HEK293 (cell line): ENCODE measurements around the gene CDC42EP2.

Experiments
- FEZF1 ChIP-seq: fragments of 450-650 bp; formaldehyde crosslinking; IDR thresholded peaks from 2 replicates; pipeline ENCODE4 v1.5.1; 2016; ENCODE audit warnings: missing biosample characterization, missing genetic modification characterization
- GFI1B ChIP-seq: fragments of 450-650 bp; formaldehyde crosslinking; IDR thresholded peaks from 2 replicates; pipeline ENCODE4 v1.5.1; 2016; ENCODE audit warnings: missing biosample characterization, missing genetic modification characterization
- GLI4 ChIP-seq: fragments of 450-650 bp; formaldehyde crosslinking; IDR thresholded peaks from 2 replicates; pipeline ENCODE4 v1.5.1; 2016; ENCODE audit warnings: missing biosample characterization, missing genetic modification characterization
- GLIS1 ChIP-seq: fragments of 450-650 bp; formaldehyde crosslinking; IDR thresholded peaks from 2 replicates; pipeline ENCODE4 v1.5.1; 2016; ENCODE audit warnings: missing biosample characterization, missing genetic modification characterization
- MEIS1 ChIP-seq: sonication (generic); formaldehyde crosslinking; IDR thresholded peaks from 2 replicates; pipeline ENCODE4 v1.8.1; 2022; ENCODE audit warnings: missing genetic modification reagents, mild to moderate bottlenecking, borderline replicate concordance
- SCRT1 ChIP-seq: fragments of 450-650 bp; formaldehyde crosslinking; IDR thresholded peaks from 2 replicates; pipeline ENCODE4 v1.5.1; 2016; ENCODE audit warnings: missing biosample characterization, missing genetic modification characterization, borderline replicate concordance
- SETDB1 ChIP-seq: IDR thresholded peaks from one replicate; pipeline ENCODE4 v1.6.1; 2017; ENCODE audit warnings: mild to moderate bottlenecking, low read length, moderate library complexity, mixed read lengths; ENCODE audit not compliant: insufficient read length
- SP3 ChIP-seq: fragments of 450-650 bp; formaldehyde crosslinking; IDR thresholded peaks from 2 replicates; pipeline ENCODE4 v1.5.1; 2016; ENCODE audit warnings: missing biosample characterization, missing genetic modification characterization
- TRIM28 ChIP-seq: IDR thresholded peaks from 2 replicates; pipeline ENCODE4 v1.6.1; 2011; ENCODE audit warnings: low read length, control low read depth, borderline replicate concordance
- YY1 ChIP-seq: fragments of 450-650 bp; formaldehyde crosslinking; IDR thresholded peaks from 2 replicates; pipeline ENCODE4 v1.5.1; 2018; ENCODE audit warnings: missing biosample characterization, missing genetic modification characterization
- ZBTB1 ChIP-seq: fragments of 450-650 bp; formaldehyde crosslinking; IDR thresholded peaks from 2 replicates; pipeline ENCODE4 v1.5.1; 2016; ENCODE audit warnings: missing biosample characterization, missing genetic modification characterization
- ZBTB20 ChIP-seq: fragments of 450-650 bp; formaldehyde crosslinking; IDR thresholded peaks from 2 replicates; pipeline ENCODE4 v1.5.1; 2016; ENCODE audit warnings: missing biosample characterization, missing genetic modification characterization
- ZEB2 ChIP-seq: fragments of 450-650 bp; formaldehyde crosslinking; IDR thresholded peaks from 2 replicates; pipeline ENCODE4 v1.5.1; 2016; ENCODE audit warnings: missing biosample characterization, missing genetic modification characterization
- ZFP69B ChIP-seq: fragments of 450-650 bp; formaldehyde crosslinking; IDR thresholded peaks from 2 replicates; pipeline ENCODE4 v1.5.1; 2016; ENCODE audit warnings: missing biosample characterization, missing genetic modification characterization
- ZNF10 ChIP-seq: fragments of 450-650 bp; formaldehyde crosslinking; IDR thresholded peaks from 2 replicates; pipeline ENCODE4 v1.5.1; 2017; ENCODE audit warnings: missing biosample characterization, missing genetic modification characterization
- ZNF175 ChIP-seq: fragments of 450-650 bp; formaldehyde crosslinking; IDR thresholded peaks from 2 replicates; pipeline ENCODE4 v1.5.1; 2016; ENCODE audit warnings: missing biosample characterization, missing genetic modification characterization
- ZNF292 ChIP-seq: fragments of 450-650 bp; formaldehyde crosslinking; IDR thresholded peaks from 2 replicates; pipeline ENCODE4 v1.5.1; 2016; ENCODE audit warnings: low read depth, missing biosample characterization, missing genetic modification characterization, borderline replicate concordance
- ZNF366 ChIP-seq: fragments of 450-650 bp; formaldehyde crosslinking; conservative IDR thresholded peaks from 2 replicates; pipeline ENCODE4 v1.5.1; 2016; ENCODE audit warnings: missing biosample characterization, missing genetic modification characterization
- ZNF473 ChIP-seq: fragments of 450-650 bp; formaldehyde crosslinking; IDR thresholded peaks from 2 replicates; pipeline ENCODE4 v1.5.1; 2017; ENCODE audit warnings: missing biosample characterization, missing genetic modification characterization
- ZNF530 ChIP-seq: fragments of 450-650 bp; formaldehyde crosslinking; IDR thresholded peaks from 2 replicates; pipeline ENCODE4 v1.5.1; 2016; ENCODE audit warnings: low read depth, missing biosample characterization, missing genetic modification characterization
- ZNF544 ChIP-seq: fragments of 450-650 bp; formaldehyde crosslinking; IDR thresholded peaks from 2 replicates; pipeline ENCODE4 v1.5.0; 2017; ENCODE audit warnings: missing biosample characterization, missing genetic modification characterization
- ZNF558 ChIP-seq: fragments of 450-650 bp; formaldehyde crosslinking; IDR thresholded peaks from 2 replicates; pipeline ENCODE4 v1.5.1; 2016; ENCODE audit warnings: missing biosample characterization, missing genetic modification characterization
- ZNF610 ChIP-seq: fragments of 450-650 bp; formaldehyde crosslinking; IDR thresholded peaks from 2 replicates; pipeline ENCODE4 v1.5.1; 2016; ENCODE audit warnings: missing biosample characterization, missing genetic modification characterization, borderline replicate concordance
- ZNF623 ChIP-seq: fragments of 450-650 bp; formaldehyde crosslinking; IDR thresholded peaks from 2 replicates; pipeline ENCODE4 v1.5.1; 2016; ENCODE audit warnings: missing biosample characterization, missing genetic modification characterization
- ZNF624 ChIP-seq: fragments of 450-650 bp; formaldehyde crosslinking; IDR thresholded peaks from 2 replicates; pipeline ENCODE4 v1.5.1; 2017; ENCODE audit warnings: missing biosample characterization, missing genetic modification characterization
- ZNF658 ChIP-seq: fragments of 450-650 bp; formaldehyde crosslinking; IDR thresholded peaks from 2 replicates; pipeline ENCODE4; 2016; ENCODE audit warnings: missing biosample characterization, missing genetic modification characterization
- ZNF677 ChIP-seq: fragments of 450-650 bp; IDR thresholded peaks from 2 replicates; pipeline ENCODE4 v1.5.0; 2018; ENCODE audit warnings: missing biosample characterization, mild to moderate bottlenecking, missing genetic modification characterization, moderate library complexity
- ZNF747 ChIP-seq: fragments of 450-650 bp; formaldehyde crosslinking; IDR thresholded peaks from 2 replicates; pipeline ENCODE4 v1.5.1; 2016; ENCODE audit warnings: missing biosample characterization, missing genetic modification characterization
- ZNF843 ChIP-seq: fragments of 450-650 bp; formaldehyde crosslinking; IDR thresholded peaks from 2 replicates; pipeline ENCODE4 v1.5.1; 2016; ENCODE audit warnings: missing biosample characterization, missing genetic modification characterization
- ZSCAN23 ChIP-seq: fragments of 450-650 bp; formaldehyde crosslinking; IDR thresholded peaks from 2 replicates; pipeline ENCODE4 v1.5.1; 2016; ENCODE audit warnings: missing biosample characterization, missing genetic modification characterization
- ZXDB ChIP-seq: fragments of 450-650 bp; formaldehyde crosslinking; IDR thresholded peaks from 2 replicates; pipeline ENCODE4 v1.5.1; 2016; ENCODE audit warnings: missing biosample characterization, missing genetic modification characterization
- TF ChIP-seq, protein P1 (sequence below): fragments of 450-650 bp; formaldehyde crosslinking; IDR thresholded peaks from 2 replicates; pipeline ENCODE4 v1.5.1; 2016; ENCODE audit warnings: missing biosample characterization, missing genetic modification characterization
- TF ChIP-seq, protein P2 (sequence below): fragments of 450-650 bp; formaldehyde crosslinking; IDR thresholded peaks from 2 replicates; pipeline ENCODE4 v1.5.1; 2016; ENCODE audit warnings: missing biosample characterization, missing genetic modification characterization
- TF ChIP-seq, protein P3 (sequence below): fragments of 450-650 bp; formaldehyde crosslinking; IDR thresholded peaks from 2 replicates; pipeline ENCODE4 v1.5.1; 2016; ENCODE audit warnings: missing biosample characterization, missing genetic modification characterization, borderline replicate concordance
- TF ChIP-seq, protein P4 (sequence below): fragments of 450-650 bp; formaldehyde crosslinking; IDR thresholded peaks from 2 replicates; pipeline ENCODE4 v1.5.1; 2016; ENCODE audit warnings: missing biosample characterization, missing genetic modification characterization
- TF ChIP-seq, protein P5 (sequence below): fragments of 450-650 bp; formaldehyde crosslinking; IDR thresholded peaks from 2 replicates; pipeline ENCODE4; 2016; ENCODE audit warnings: missing biosample characterization, missing genetic modification characterization

Gene CDC42EP2

DNA sequence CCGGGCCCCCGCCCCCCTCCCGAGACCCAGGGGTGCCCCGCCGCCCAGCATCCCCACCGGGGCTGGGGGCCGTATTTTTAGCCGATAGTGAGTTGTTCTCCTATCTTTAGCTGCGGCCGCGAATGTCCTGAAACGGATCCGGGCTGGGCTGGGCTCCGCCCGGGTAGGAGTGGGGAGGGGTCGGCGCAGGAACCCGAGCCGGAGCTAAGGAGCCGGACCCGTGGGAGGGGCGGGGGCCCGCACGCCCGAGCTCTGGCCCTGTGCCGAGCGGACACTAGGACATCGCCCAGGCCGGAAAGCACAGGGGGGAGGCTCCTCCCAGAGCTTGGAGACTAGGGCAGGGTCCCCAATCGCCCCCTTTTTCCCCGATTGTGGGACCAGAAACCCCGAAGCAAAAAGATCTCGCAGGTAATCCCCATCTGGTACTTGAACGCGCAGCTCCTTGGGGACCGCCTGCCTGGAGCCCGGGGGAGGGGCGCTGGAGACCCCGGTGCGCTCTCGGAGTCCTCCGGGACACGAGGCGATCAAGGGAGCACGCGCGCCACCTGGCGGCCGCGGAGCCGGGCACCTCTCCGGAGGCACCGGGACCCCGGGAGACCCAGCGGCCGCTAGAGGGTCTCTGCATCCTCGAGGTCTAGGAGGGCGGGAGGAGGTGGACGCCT lies 669 bp downstream of the CDC42EP2 start (continued):
- TF ChIP-seq, protein P1, sequence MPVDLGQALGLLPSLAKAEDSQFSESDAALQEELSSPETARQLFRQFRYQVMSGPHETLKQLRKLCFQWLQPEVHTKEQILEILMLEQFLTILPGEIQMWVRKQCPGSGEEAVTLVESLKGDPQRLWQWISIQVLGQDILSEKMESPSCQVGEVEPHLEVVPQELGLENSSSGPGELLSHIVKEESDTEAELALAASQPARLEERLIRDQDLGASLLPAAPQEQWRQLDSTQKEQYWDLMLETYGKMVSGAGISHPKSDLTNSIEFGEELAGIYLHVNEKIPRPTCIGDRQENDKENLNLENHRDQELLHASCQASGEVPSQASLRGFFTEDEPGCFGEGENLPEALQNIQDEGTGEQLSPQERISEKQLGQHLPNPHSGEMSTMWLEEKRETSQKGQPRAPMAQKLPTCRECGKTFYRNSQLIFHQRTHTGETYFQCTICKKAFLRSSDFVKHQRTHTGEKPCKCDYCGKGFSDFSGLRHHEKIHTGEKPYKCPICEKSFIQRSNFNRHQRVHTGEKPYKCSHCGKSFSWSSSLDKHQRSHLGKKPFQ (tag by site-specific recombination), result no peak
- TF ChIP-seq SCRT1 (tag by site-specific recombination), result no peak
- no peak for TF ChIP-seq SETDB1
- TF ChIP-seq MEIS1 (CRISPR knock-in tag), result no peak
- TF ChIP-seq ZFP69B (tag by site-specific recombination), result no peak
- TF ChIP-seq, protein P2, sequence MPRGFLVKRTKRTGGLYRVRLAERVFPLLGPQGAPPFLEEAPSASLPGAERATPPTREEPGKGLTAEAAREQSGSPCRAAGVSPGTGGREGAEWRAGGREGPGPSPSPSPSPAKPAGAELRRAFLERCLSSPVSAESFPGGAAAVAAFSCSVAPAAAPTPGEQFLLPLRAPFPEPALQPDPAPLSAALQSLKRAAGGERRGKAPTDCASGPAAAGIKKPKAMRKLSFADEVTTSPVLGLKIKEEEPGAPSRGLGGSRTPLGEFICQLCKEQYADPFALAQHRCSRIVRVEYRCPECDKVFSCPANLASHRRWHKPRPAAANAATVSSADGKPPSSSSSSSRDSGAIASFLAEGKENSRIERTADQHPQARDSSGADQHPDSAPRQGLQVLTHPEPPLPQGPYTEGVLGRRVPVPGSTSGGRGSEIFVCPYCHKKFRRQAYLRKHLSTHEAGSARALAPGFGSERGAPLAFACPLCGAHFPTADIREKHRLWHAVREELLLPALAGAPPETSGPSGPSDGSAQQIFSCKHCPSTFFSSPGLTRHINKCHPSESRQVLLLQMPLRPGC (tag by site-specific recombination), result no peak
- TF ChIP-seq GLI4 (tag by site-specific recombination), result no peak
- no peak for TF ChIP-seq ZNF610 (tag by site-specific recombination)
- no peak for TF ChIP-seq GFI1B (tag by site-specific recombination)
- TF ChIP-seq ZBTB20 (tag by site-specific recombination), result peak; percentile 43; the same call in 1 of the 2 replicates
- TF ChIP-seq, protein P3, sequence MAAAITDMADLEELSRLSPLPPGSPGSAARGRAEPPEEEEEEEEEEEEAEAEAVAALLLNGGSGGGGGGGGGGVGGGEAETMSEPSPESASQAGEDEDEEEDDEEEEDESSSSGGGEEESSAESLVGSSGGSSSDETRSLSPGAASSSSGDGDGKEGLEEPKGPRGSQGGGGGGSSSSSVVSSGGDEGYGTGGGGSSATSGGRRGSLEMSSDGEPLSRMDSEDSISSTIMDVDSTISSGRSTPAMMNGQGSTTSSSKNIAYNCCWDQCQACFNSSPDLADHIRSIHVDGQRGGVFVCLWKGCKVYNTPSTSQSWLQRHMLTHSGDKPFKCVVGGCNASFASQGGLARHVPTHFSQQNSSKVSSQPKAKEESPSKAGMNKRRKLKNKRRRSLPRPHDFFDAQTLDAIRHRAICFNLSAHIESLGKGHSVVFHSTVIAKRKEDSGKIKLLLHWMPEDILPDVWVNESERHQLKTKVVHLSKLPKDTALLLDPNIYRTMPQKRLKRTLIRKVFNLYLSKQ (tag by site-specific recombination), result no peak
- TF ChIP-seq YY1 (tag by site-specific recombination), result no peak
- TF ChIP-seq ZNF544, result no peak
- peak; percentile 44 for TF ChIP-seq GLIS1 (tag by site-specific recombination)
- no peak; the same call in 1 of the 2 replicates for TF ChIP-seq ZNF623 (tag by site-specific recombination)
- peak; percentile 77 for TF ChIP-seq ZXDB
- no peak for TF ChIP-seq ZSCAN23 (tag by site-specific recombination)
- TF ChIP-seq, protein P4, sequence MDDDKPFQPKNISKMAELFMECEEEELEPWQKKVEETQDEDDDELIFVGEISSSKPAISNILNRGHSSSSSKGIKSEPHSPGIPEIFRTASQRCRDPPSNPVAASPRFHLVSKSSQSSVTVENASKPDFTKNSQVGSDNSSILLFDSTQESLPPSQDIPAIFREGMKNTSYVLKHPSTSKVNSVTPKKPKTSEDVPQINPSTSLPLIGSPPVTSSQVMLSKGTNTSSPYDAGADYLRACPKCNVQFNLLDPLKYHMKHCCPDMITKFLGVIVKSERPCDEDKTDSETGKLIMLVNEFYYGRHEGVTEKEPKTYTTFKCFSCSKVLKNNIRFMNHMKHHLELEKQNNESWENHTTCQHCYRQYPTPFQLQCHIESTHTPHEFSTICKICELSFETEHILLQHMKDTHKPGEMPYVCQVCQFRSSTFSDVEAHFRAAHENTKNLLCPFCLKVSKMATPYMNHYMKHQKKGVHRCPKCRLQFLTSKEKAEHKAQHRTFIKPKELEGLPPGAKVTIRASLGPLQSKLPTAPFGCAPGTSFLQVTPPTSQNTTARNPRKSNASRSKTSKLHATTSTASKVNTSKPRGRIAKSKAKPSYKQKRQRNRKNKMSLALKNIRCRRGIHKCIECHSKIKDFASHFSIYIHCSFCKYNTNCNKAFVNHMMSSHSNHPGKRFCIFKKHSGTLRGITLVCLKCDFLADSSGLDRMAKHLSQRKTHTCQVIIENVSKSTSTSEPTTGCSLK (tag by site-specific recombination), result no peak
- TF ChIP-seq ZNF530 (tag by site-specific recombination), result no peak
- TF ChIP-seq ZNF624 (tag by site-specific recombination), result no peak
- TF ChIP-seq ZNF747 (tag by site-specific recombination), result no peak
- TF ChIP-seq ZNF677 (tag by site-specific recombination), result no peak
- TF ChIP-seq ZNF366 (tag by site-specific recombination), result no peak
- TF ChIP-seq, protein P5, sequence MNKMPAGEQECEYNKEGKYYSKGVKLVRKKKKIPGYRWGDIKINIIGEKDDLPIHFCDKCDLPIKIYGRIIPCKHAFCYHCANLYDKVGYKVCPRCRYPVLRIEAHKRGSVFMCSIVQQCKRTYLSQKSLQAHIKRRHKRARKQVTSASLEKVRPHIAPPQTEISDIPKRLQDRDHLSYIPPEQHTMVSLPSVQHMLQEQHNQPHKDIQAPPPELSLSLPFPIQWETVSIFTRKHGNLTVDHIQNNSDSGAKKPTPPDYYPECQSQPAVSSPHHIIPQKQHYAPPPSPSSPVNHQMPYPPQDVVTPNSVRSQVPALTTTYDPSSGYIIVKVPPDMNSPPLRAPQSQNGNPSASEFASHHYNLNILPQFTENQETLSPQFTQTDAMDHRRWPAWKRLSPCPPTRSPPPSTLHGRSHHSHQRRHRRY (tag by site-specific recombination), result no peak
- no peak for TF ChIP-seq ZNF10 (tag by site-specific recombination)
- TF ChIP-seq ZNF843 (tag by site-specific recombination), result 0 out of 2 replicates have a peak, but pooled peaks have one; percentile 16
- no peak for TF ChIP-seq TRIM28
- TF ChIP-seq ZNF473 (tag by site-specific recombination), result no peak
- no peak for TF ChIP-seq FEZF1 (tag by site-specific recombination)
- no peak for TF ChIP-seq ZBTB1 (tag by site-specific recombination)
- peak; percentile 91 for TF ChIP-seq ZEB2
- TF ChIP-seq ZNF175, result no peak
- TF ChIP-seq ZNF658 (tag by site-specific recombination), result no peak
- TF ChIP-seq ZNF558 (tag by site-specific recombination), result no peak
- no peak for TF ChIP-seq ZNF292 (tag by site-specific recombination)
- TF ChIP-seq SP3, result peak; percentile 51
